HG02938 (cell line): ENCODE results near the gene CMSS1.
"Not testable (repeated sequence)": the region's sequence is repeated elsewhere in the genome, so short reads cannot be mapped to it uniquely, and the experiment has no call there.

Experiments
- ATAC-seq: cut with Tn5 transposase; IDR thresholded peaks from one replicate; pipeline ENCODE4 v1.9.1; 2021; ENCODE audit warnings: mild to moderate bottlenecking, moderate library complexity; ENCODE audit not compliant: unreplicated experiment

Gene CMSS1

DNA sequence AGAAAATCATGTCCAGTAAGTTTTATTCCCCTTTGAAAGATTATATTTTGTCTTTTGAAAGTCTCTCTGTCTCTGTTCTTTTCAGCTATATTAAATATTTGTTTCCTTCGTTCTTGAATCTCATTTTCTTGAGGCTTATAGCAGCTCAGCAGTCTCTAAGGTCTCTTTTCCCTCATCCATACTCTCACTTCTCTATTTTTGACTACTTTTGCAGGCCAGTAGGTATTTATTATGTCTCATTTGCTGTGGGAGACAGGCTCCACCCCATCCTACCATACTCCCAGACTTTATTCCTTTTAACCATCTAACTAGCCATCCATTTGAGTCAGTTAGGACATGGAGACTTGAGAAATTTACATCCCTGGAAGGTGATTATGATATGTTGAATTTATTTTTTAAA is 225.6 kb downstream of the CMSS1 start:
- no peak for ATAC-seq

GRCh38 chr3:100044369-100044768 is 226.7 kb downstream of the CMSS1 start:
- peak; percentile 84 for ATAC-seq

DNA sequence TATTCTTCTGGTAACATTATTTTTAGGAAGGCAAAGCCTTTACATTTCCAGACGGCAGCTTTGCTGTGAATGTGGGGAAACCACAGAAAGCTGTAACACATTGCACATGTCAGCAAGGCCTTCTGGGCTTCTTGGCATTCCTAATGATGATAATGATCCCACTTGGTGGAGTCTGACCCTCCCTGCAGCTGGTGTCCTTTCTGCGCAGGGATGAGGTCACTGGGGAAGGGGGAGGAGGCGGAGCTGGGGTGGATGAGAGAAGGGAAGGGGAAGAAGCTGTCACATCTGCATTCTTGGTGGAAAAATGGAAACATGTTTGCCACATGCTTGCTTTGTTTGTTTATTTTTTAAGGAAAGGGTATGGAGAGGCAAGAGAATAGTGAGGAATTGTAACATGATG is 228.0 kb downstream of the CMSS1 start:
- no peak for ATAC-seq

DNA sequence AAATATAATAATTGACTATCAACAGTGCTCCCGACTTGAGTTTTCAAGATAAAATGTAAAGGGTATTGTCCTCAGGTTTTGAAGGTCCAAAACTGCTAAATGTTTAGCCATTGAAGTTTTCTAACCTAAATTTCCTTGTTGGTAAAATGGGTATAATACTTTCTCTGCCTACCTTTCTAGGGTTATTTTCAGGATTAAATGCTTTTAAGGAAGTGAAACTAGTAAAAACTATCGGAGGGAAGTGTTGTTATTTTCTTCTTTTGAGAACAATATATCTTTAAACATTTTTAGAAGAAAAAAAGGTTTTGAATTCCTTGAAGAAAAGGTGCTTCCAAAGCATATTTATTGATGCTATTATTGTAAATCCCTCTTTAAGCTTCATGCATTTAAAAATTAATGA is 229.3 kb downstream of the CMSS1 start:
- no peak for ATAC-seq

DNA sequence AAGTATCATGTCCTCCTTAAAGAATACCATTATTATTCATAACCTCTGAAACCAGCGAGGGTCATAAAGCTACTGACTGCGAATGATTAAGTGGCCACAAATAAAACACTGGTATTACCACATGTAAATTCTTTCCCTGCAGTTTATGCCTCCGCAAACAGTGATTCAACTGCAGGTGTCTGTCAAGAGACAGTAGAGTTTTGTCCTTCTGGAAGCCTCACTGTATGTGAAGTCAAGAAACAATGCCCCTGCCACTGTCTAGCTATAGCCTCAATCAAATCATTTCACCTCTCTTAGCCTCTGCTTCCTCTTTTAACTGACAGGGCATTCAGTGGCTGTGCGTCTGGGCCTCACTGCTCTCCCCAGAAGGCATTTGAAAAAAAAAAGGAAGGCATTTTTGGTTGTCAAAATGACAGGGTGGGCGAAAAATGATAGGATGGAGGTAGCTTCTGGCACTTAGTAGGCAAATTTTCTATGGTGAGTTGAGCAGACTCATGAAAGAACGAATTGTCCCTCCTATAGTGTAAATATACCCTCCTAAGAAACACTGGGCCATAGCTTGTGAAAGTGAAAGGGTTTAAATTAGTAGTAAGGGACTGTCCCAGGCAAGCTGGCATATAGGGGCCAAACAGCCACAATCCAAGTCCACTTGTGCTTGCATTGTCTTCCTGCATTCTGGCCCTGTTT is 229.9 kb downstream of the CMSS1 start:
- ATAC-seq, result peak; percentile 84

DNA sequence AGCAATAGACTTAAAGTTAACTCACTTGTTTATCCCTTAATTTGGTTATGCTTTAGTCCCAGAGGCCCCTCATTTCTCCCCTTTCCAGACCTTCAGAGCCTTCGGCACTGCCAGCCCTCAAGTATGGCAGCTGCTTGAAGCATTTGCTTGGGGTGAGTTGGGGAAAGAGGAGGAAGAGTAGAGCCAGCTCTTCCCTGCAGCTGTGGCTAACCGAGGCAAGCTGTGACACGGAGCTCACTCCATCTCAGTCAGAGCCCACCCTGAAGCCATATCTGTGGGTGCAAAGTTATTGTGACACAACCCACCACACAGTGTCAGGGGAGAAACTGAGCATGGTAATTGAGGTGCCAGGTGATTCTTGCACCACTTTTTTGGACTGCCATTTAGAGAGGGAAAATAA is 230.6 kb downstream of the CMSS1 start:
- ATAC-seq, result no peak

DNA sequence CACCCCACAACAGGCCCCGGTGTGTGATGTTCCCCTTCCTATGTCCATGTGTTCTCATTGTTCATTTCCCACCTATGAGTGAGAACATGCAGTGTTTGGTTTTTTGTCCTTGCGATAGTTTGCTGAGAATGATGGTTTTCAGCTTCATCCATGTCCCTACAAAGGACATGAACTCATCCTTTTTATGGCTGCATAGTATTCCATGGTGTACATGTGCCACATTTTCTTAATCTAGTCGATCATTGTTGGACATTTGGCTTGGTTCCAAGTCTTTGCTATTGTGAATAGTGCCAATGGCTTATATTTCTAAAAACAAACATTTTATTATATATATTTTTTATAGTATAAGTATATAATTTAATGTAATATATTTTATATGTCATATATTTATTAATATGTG is 233.9 kb downstream of the CMSS1 start:
- ATAC-seq, result not testable (repeated sequence)

DNA sequence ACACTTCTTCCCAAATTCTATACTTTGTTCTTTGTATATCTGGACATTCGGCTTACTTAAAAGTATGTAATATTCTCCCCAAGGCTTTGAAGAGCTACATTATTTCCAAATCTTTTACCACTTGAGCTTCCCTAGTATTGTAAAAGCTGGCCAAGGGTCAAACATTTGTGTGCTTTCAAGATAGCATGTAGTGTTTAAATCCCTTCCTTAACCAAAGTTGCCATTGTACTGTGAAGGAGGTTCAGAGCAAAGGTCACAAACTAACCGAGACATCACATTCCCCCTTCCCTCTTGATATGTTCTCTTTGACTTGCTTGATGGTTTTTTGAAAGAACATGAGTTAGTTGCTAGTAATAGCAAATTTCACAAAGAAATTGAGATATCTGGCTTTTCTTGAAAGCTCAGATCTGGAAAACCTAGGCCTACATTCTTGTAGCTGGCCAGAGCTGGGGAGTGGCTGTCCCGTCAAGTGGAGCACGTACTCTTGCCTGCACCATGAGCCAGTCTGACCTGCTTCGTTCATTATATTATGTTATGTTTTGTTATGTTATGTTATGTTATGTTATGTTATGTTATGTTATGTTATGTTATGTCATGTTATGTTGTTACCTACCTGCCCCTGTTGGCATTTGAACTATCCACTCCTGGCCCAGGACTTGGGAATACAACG is 236.4 kb downstream of the CMSS1 start:
- no peak for ATAC-seq

DNA sequence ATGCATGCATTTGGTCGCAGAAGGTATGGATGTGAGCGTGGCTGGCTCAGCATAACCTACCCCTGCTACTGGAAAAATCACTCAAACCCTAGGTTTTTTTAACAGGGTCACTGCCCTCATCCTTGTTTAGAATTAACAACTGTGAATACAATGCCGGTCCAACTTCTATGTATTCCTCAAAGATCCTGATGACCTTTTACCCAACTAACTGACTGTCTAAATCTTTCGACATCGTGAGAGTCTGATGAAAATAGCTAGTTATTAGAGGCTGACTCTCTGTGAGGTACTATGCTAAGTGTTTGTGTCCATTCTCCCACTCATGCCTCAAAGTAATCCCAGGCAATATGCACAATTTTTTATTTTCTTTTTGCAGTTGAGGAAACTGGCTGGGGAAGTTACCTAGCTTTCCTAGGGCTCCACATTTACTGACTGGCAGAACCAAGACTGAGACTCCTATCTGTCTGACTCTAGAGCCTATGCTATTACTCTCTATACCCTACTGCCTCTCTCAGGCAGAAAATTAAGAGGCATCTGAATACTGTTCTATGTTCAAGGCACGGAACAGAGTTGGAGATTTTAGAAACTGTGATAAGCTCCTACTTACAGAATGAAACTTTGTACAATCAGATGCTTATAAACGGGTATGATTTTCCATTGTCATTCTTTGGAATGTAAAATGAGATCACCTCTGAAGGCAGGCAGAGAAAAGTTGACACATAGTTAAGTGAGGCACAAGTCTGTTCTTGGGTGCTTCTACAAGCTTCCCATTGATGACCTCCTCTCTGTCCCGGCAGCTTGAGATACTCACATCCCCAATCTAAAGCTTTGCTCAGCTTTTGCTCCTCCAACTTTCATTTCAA is 240.3 kb downstream of the CMSS1 start:
- no peak for ATAC-seq

- ATAC-seq, result no peak
Measured at GRCh38 chr3:100059472-100059871, 241.8 kb downstream of the CMSS1 start.

- ATAC-seq, result no peak
Measured at GRCh38 chr3:100060685-100061484, 243.2 kb downstream of the CMSS1 start.

GRCh38 chr3:100062665-100063064 is 245.0 kb downstream of the CMSS1 start:
- ATAC-seq, result no peak

DNA sequence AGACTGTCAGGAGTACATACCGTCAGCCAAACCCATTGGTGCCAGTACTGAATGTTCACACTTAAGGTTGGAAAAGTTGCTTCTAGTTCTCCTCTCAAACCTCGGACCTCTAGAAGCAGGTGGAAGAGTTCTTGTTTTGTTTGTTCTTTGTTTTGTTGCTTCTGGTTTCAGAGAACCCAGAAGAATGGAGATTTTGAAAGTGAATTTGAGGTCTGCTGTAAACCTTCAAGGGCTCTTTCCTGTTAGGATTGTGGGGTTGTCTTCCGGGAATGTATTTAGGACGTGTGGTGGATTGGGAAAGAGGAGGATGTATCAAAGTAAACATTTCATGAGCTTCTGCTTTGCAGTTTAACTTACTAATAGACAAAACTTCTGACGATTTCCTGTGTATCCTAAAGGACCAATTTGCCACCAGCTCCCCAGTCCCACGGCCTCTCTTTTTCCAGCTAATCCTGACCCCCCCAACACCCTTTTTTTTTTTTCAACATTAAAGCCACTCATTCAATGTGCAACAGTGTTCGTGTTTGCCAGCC is 246.3 kb downstream of the CMSS1 start:
- ATAC-seq, result no peak

DNA sequence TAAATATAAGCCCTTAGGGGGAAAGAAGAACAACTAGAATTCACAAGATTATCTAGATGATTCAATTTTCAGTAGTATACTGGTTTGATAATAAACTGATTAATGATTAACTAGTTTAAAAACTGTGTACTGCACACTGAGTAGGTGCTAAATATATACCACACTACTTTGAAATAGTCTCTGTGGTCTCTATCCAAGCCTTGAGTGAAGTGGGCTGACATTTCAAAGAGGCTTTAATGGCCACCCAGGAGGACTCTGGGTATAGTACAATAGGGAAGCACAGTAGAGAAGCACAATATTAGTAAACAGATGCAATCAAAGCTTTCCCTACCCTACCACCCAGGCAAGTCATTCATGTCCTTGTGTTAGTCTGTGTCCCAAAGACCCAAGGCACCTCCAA is 249.9 kb downstream of the CMSS1 start:
- ATAC-seq, result peak; percentile 44

DNA sequence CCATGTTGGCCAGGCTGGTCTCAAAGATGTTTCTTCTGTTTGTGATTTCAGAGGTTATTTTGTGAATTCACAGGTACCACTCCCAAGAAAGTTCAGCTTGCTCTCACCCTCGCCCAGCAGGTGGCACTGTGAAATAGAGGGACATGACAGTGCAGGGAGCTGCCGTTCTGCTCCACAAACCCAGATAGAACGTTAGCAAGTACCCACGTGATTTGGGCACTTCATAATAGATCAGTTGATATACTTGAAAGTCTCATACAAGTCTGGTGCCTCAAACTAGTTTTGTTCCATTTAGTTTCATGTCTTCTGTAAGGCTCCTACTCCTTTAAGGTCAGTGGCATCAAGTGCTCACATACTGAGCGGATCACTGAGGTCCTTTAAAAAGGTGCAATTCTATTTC is 251.2 kb downstream of the CMSS1 start:
- ATAC-seq, result peak; percentile 58

DNA sequence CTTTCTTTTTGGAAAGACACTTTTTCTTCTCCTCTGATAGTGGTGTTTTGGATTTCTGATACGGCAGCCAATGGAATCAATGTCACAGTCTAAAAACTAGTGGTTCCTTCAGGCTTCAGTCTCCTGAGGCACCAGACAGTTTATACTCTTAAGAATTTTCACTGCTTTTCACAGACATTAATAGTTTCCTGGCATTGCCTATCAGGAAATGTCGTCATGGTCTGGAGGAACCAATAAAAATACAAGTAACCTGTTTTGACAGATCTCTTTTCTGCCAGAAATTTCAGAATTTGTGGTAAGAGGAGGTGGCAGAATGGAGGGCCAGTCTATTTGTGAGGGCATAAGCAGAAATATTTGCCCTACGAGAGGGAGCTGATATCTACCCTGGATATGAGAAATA is 251.8 kb downstream of the CMSS1 start:
- no peak for ATAC-seq

DNA sequence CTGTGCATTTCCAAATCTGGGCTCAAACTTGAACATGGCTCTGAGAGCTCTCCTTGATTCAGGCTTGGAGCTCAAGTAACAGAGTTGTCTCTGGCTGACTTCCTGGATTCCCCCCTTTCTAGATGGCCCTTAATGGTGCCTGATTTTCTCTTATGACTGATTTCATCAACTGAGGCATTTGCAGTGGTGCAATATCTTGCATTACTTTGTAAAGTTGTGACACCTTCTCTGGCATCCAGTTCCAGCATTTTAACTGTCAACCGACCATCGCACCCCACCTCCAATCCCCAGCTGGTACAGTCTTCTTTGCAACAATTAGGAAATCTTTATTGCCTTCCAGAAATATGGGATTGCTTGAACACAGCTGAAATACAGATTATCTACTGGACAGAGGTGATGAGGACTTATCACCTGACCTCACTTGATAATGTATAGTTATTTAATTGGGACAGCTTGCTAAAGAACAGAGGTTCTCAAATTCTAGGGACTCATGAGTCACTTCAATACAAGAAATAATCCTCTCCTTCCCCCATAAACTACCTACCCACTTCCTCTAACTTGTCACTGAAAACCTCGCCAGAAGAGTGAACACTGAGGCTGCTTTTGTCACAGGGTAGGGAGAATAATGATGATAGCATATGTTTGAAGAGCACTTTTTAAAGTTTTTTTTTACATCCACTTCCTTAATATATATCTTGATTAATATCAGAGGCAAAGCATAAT is 254.8 kb downstream of the CMSS1 start:
- ATAC-seq, result peak; percentile 57

GRCh38 chr3:100073049-100073713 is 255.5 kb downstream of the CMSS1 start:
- no peak for ATAC-seq

- no peak for ATAC-seq
Measured at GRCh38 chr3:100073714-100074307, 256.1 kb downstream of the CMSS1 start.
